Thyroid gland (tissue), 4 donors: ENCODE results near the gene ACCSL. TPM values are rescaled to one million over a fixed set of nuclear protein-coding genes. Genes with fewer than 3 reads are reported as not detected.

Experiments used
- DNase-seq, 2 donors: peaks; one replicate each; pipeline ENCODE4 v3.0.0-alpha.2; 2019
- H3K27ac ChIP-seq, 3 donors: fragments of 200-600 bp; sonication (generic); 1 replicate in 2 of 3; 2 replicates in 1 of 3; pipeline ENCODE4 v1.5.1; 2016 to 2019; ENCODE audit warnings: mild to moderate bottlenecking in 1 of 3, moderate library complexity in 1 of 3
- H3K27me3 ChIP-seq: fragments of 200-600 bp; sonication (generic); one replicate; pipeline ENCODE4 v1.5.1; 2019
- H3K36me3 ChIP-seq, 2 donors: fragments of 200-600 bp; sonication (generic); one replicate each; pipeline ENCODE4 v1.5.1; 2016 to 2019
- H3K4me1 ChIP-seq, 2 donors: fragments of 200-600 bp; sonication (generic); one replicate each; pipeline ENCODE4 v1.5.1; 2017 to 2019
- H3K4me3 ChIP-seq, 3 donors: fragments of 200-600 bp; sonication (generic); replicated peaks in 1 of 3; 1 replicate in 2 of 3; 2 replicates in 1 of 3; pipeline ENCODE4 v1.5.1; 2016; ENCODE audit warnings: mild to moderate bottlenecking in 1 of 3
- H3K9me3 ChIP-seq: fragments of 200-600 bp; sonication (generic); one replicate; pipeline ENCODE4 v1.5.1; 2017
- CTCF ChIP-seq, 6 experiments: fragments of 200-600 bp in 3 of 6; fragments of 450-650 bp in 3 of 6; sonication (generic) in 3 of 6; IDR thresholded peaks; one replicate each; pipeline ENCODE4 v1.5.1; 2016 to 2019; ENCODE audit warnings: antibody characterized with exemption in 6 of 6, mild to moderate bottlenecking in 2 of 6, inconsistent platforms in 1 of 6, moderate library complexity in 1 of 6
- POLR2A ChIP-seq, 2 donors: fragments of 450-650 bp; IDR thresholded peaks; one replicate each; pipeline ENCODE4 v1.6.1; 2017; ENCODE audit warnings: antibody characterized with exemption in 2 of 2, mild to moderate bottlenecking in 2 of 2, moderate library complexity in 1 of 2
- WGBS, 2 donors: methylation state at CpG; one replicate each; pipeline ENCODE4 v1.1.5; 2017; 5-methylcytosine and 5-hydroxymethylcytosine counted together
- intact Hi-C: fragments of 100-400 bp; cut with DNase I; formaldehyde crosslinking; loops from one replicate; pipeline ENCODE4 v1.15.1; 2023
- total RNA-seq, 4 donors: library from RNA; depleted of rRNA; stranded (reverse); fragments of >200 nt; gene quantifications; one replicate each; pipeline ENCODE4 v1.2.3, GENCODE V29; 2016

Gene ACCSL
- total RNA-seq, 4 donors from 2014 or later: not detected

DNA sequence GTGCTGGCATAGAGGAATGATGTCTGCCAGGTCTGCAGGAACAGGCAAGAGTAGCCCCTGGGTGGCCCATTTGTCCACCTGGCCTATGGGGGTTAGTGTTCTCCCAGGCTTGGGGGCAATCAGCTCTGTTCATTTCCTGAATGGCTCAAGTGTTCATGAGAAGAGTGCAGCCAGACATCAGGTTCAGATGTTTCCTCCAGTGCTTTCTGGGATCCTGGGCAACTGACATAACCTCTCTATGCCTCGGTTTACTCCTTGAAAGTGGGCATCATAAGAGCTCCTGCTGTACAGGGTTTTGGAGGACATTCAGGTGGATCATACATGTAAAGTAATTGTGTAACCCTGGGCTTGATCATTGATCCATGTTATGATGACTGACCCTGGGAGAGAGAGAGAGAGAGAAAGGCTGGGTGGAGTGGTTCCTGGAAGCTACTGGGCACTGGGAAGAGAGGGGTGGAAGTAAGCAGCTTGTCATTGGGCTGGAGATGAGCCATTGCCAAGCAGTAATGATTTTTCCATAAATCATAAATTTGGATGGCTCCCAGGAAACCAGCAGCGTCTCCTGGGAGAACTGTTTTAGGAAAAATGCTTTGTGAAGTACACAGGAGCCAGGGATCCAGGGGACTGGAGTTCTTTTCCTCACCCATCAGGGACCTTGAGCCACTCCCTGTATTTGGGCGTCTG, 30.2 kb upstream of the ACCSL start:
- no peak for DNase-seq
- Histone ChIP-seq H3K9me3 (no peaks in the 10 kb centered on the region), H3K4me1 (peaks cover 0 to 19% of the 10 kb centered on the region in 2 donors), H3K27ac (peak overlapping the region in 2 of 3 donors; percentile 1 to 9), H3K4me3 (no peak overlapping the region), H3K27me3 (no peaks in the 10 kb centered on the region), H3K36me3 (no peaks in the 10 kb centered on the region)
- intact Hi-C loops: no loop called here
- TF ChIP-seq POLR2A (IDR thresholded peaks at IDR 0.05) (no peak), CTCF (IDR thresholded peaks at IDR 0.05) (no peak)
- 52 to 80% methylated on average over 3 of the region's 3 CpGs for WGBS, 2 donors

GRCh38 chr11:44018127-44018521, 29.7 kb upstream of the ACCSL start:
- intact Hi-C loops: no loop called here

DNA sequence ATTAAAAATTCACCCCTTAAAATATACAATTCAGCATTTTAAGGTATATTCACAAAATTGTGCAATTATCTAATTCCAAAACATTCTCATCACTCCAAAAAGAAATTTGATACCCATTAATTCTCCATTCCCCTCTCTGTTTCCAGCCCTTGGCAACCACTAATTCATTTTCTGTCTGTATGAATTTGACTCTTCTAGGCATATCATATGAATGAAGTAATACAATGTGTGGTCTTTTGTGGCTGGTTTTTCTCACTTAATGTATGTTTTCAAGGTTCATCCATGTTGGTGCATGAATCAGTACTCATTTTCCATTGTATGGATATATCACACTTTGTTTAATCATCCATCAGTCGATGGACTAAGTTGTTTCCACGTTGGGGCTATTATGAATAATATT, 29.0 kb upstream of the ACCSL start:
- H3K4me1 ChIP-seq: peaks cover 0 to 19% of the 10 kb centered on the region in 2 donors
- H3K4me3 ChIP-seq: no peak overlapping the region
- H3K36me3 ChIP-seq: no peaks in the 10 kb centered on the region
- H3K9me3 ChIP-seq: no peaks in the 10 kb centered on the region
- TF ChIP-seq CTCF (IDR thresholded peaks at IDR 0.05) (no peak), POLR2A (IDR thresholded peaks at IDR 0.05) (no peak)
- no peaks in the 10 kb centered on the region for H3K27me3 ChIP-seq
- DNase-seq: no peak
- intact Hi-C loops: no loop called here
- WGBS, 2 donors: 57 to 58% methylated on average over 2 of the region's 2 CpGs
- H3K27ac ChIP-seq: no peak overlapping the region

More at GRCh38 chr11:44018127-44018521, 29.7 kb upstream of the ACCSL start:
- no peak for DNase-seq
- Histone ChIP-seq H3K9me3 (no peaks in the 10 kb centered on the region), H3K36me3 (no peaks in the 10 kb centered on the region), H3K27ac (peak overlapping the region in 2 of 3 donors; percentile 1 to 9), H3K4me3 (no peak overlapping the region), H3K27me3 (no peaks in the 10 kb centered on the region), H3K4me1 (peaks cover 0 to 19% of the 10 kb centered on the region in 2 donors)
- WGBS, 2 donors: 10 to 27% methylated on average over 3 to 4 of the region's 4 CpGs
- no peak for TF ChIP-seq CTCF (IDR thresholded peaks at IDR 0.05)
- TF ChIP-seq POLR2A (IDR thresholded peaks at IDR 0.05): no peak

DNA sequence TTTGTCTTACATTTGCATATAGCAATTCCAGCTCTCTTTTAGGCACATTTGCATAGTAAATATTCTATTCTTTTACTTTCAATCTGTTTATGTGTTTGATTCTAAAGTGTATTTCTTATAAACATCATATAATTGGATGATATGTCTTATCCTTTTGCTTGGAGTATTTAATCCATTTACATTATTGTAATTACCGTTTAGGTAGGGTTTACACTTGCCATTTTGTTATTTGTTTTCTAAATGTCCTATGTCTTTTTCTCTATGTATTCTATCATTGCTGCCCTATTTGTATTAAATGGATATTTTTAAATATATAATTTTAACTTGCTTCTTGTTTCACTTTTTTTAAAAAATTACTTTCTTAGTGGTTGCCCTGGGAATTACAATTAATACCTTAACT, 22.8 kb upstream of the ACCSL start:
- no peak for DNase-seq
- H3K36me3 ChIP-seq: no peaks in the 10 kb centered on the region
- intact Hi-C loops: no loop called here
- H3K9me3 ChIP-seq: peaks cover 4% of the 10 kb centered on the region
- no peaks in the 10 kb centered on the region for H3K4me1 ChIP-seq
- no peaks in the 10 kb centered on the region for H3K27me3 ChIP-seq
- 91 to 95% methylated on average over 1 of the region's 1 CpG for WGBS, 2 donors
- no peak overlapping the region for H3K27ac ChIP-seq
- TF ChIP-seq POLR2A (IDR thresholded peaks at IDR 0.05): no peak
- peak in 1 of 6 experiments; percentile 11 for TF ChIP-seq CTCF (IDR thresholded peaks at IDR 0.05)
- H3K4me3 ChIP-seq: no peak overlapping the region

DNA sequence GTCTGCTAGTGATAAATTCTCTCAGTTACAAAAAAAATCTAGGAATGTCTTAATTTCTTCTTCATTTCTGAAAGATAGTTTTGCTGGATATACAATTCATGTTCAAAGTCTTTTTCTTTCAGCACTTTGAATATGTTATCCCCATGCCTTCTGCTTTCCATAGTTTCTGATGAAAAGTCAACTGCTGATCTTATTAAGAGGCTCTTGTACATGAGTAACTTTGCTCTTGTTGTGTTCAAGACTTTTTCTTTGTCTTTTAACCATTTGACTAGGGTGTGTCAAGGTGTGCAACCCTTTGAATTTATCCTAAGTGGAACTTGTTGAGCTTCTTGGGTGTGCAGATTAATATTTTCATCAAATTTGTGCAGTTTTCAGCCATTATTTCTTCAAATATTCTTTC, 22.1 kb upstream of the ACCSL start:
- no peak overlapping the region for H3K4me3 ChIP-seq
- H3K27ac ChIP-seq: no peak overlapping the region
- H3K4me1 ChIP-seq: no peaks in the 10 kb centered on the region
- peaks cover 4% of the 10 kb centered on the region for H3K9me3 ChIP-seq
- intact Hi-C loops: no loop called here
- H3K36me3 ChIP-seq: no peaks in the 10 kb centered on the region
- DNase-seq: no peak
- no peaks in the 10 kb centered on the region for H3K27me3 ChIP-seq
- TF ChIP-seq CTCF (IDR thresholded peaks at IDR 0.05) (no peak), POLR2A (IDR thresholded peaks at IDR 0.05) (no peak)
